Measurements from ENCODE around the gene HAO2. TPM values are rescaled to one million over a fixed set of nuclear protein-coding genes. Genes with fewer than 3 reads are reported as not detected.

Gene HAO2
- total and polyA plus RNA-seq, 9 donors: 0.12 to 0.50 (median 0.23) TPM; not detected in 6

DNA sequence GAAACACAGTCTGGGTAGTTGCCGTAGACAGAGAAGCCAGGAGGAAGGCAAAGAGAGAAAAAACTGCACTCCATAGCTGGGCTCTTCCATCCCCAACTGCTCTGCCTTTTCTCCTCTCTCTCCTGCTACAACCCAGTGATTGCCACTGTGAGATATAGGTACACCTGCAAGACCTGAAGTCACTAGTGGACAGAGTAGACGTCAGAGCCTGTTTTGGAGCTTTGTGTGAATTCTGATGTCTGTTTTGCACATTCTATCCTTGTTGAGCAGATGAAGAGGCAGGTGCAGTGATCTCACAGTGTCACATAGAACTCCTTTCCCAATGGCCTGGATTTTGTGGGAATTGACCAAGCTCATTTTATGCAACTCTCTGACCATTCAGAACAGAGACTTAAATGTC is 2.2 kb downstream of the HAO2 start:
- intact Hi-C loops (cut with DNase I): loop anchor here in 2 of 4 donors (5.0 kb wide), 2 partner anchors 93 to 1218 kb away; no protein-coding TSS in a partner anchor
- H3K4me1 ChIP-seq (ENCODE audit: insufficient read depth): no peaks in the 10 kb centered on the region
- H3K27ac ChIP-seq: no peak overlapping the region
- 69 to 76% (median 74%) methylated on average over 2 of the region's 2 CpGs for WGBS, 3 donors
- DNase-seq: no peak
- H3K27me3 ChIP-seq: no peaks in the 10 kb centered on the region
- TF ChIP-seq EP300 (IDR thresholded peaks at IDR 0.05): no peak
- TF ChIP-seq, protein P1, sequence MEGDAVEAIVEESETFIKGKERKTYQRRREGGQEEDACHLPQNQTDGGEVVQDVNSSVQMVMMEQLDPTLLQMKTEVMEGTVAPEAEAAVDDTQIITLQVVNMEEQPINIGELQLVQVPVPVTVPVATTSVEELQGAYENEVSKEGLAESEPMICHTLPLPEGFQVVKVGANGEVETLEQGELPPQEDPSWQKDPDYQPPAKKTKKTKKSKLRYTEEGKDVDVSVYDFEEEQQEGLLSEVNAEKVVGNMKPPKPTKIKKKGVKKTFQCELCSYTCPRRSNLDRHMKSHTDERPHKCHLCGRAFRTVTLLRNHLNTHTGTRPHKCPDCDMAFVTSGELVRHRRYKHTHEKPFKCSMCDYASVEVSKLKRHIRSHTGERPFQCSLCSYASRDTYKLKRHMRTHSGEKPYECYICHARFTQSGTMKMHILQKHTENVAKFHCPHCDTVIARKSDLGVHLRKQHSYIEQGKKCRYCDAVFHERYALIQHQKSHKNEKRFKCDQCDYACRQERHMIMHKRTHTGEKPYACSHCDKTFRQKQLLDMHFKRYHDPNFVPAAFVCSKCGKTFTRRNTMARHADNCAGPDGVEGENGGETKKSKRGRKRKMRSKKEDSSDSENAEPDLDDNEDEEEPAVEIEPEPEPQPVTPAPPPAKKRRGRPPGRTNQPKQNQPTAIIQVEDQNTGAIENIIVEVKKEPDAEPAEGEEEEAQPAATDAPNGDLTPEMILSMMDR (IDR thresholded peaks at IDR 0.05): no peak
- TF ChIP-seq POLR2A (IDR thresholded peaks at IDR 0.05): no peak
- no peaks in the 10 kb centered on the region for H3K36me3 ChIP-seq
- H3K4me3 ChIP-seq: no peak overlapping the region
- no peaks in the 10 kb centered on the region for H3K9me3 ChIP-seq

DNA sequence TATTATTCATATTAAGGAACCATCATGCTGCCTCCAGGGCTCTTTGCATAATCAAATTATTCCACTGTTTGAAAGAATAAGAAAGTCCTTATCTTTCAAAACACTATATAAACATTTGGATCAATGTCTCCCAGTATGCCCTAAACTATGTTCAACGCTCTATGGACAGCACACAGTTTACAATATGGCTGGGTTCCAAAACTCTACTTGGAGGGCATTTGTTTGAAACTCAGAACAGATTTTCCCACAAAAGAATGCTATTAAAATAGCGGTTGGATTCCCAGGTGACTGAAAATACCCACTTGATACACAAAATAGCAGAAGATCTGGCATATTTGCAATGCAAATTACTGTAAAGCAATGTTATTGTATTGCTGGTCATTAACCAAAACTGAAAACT is 3.2 kb downstream of the HAO2 start:
- H3K27me3 ChIP-seq: no peaks in the 10 kb centered on the region
- no peak overlapping the region for H3K27ac ChIP-seq
- intact Hi-C loops (cut with DNase I): loop anchor here in 2 of 4 donors (5.0 kb wide), 2 partner anchors 95 to 1220 kb away; no protein-coding TSS in a partner anchor
- TF ChIP-seq EP300 (IDR thresholded peaks at IDR 0.05) (no peak), POLR2A (IDR thresholded peaks at IDR 0.05) (no peak)
- TF ChIP-seq, protein P1 (IDR thresholded peaks at IDR 0.05): no peak
- H3K4me3 ChIP-seq: no peak overlapping the region
- H3K9me3 ChIP-seq: no peaks in the 10 kb centered on the region
- WGBS, 3 donors: 39 to 66% (median 49%) methylated on average over 2 of the region's 2 CpGs
- no peaks in the 10 kb centered on the region for H3K4me1 ChIP-seq (ENCODE audit: insufficient read depth)
- no peak for DNase-seq
- H3K36me3 ChIP-seq: no peaks in the 10 kb centered on the region

DNA sequence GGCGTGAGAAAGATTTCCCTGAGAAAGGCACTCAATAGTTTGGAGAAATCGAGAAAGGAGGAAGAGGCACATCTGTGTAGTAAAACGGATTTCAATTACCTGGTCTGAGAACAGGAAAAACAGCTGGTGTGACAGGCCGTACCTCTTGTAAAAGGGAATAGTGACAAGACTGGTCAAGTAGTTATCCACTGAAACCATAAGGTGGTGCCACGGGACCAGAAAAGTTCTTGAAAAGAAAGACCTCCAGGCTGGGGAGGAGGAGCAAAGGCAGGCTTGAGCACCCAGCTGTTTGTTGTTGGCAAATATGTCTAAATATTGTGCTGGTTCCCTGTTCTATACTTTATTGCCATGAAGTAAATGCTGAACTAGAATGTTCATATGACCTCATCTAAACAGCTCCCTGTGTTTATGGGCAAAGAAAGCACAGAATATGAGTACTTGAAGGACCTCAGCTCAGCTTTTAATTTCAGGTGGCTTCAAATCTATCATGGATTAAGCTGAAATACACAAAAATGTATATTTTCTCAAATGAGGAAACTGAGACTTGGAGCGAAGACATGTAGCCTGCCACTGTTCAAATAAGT is 4.0 kb downstream of the HAO2 start:
- Histone ChIP-seq H3K27me3 (no peaks in the 10 kb centered on the region), H3K36me3 (no peaks in the 10 kb centered on the region), H3K4me3 (no peak overlapping the region), H3K9me3 (no peaks in the 10 kb centered on the region), H3K27ac (no peak overlapping the region), H3K4me1 (ENCODE audit: insufficient read depth) (no peaks in the 10 kb centered on the region)
- TF ChIP-seq EP300 (IDR thresholded peaks at IDR 0.05) (no peak), POLR2A (IDR thresholded peaks at IDR 0.05) (no peak)
- TF ChIP-seq, protein P1 (IDR thresholded peaks at IDR 0.05): no peak
- WGBS, 3 donors: 32 to 40% (median 34%) methylated on average over 6 of the region's 6 CpGs
- intact Hi-C loops (cut with DNase I): loop anchor here in 2 of 4 donors (5.0 kb wide), 2 partner anchors 95 to 1220 kb away; no protein-coding TSS in a partner anchor
- no peak for DNase-seq

DNA sequence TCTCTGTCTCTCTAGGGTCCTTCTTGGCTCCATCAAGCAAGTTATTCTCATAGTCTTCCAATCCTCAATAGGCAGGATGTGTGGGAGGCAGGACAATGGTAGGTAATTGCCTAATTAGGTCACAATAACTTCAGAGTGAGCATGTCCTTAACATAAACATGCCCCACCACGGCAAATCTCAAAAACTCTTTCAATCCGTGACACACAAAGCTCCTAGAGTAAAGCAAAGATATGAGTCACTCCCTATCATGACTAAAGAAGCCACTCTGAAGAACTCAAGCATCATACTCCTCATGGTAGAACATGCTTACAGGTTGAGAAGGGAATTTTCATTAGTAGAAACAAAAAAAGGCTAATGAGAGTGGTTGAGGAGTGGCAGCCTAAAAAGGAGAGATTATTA is 4.9 kb downstream of the HAO2 start:
- intact Hi-C loops (cut with DNase I): loop anchor here in 2 of 4 donors (5.0 kb wide), 2 partner anchors 96 to 1221 kb away; no protein-coding TSS in a partner anchor
- Histone ChIP-seq H3K27ac (no peak overlapping the region), H3K4me1 (ENCODE audit: insufficient read depth) (no peaks in the 10 kb centered on the region), H3K4me3 (no peak overlapping the region), H3K9me3 (no peaks in the 10 kb centered on the region), H3K27me3 (no peaks in the 10 kb centered on the region), H3K36me3 (no peaks in the 10 kb centered on the region)
- WGBS, 3 donors: 45 to 51% (median 48%) methylated on average over 2 of the region's 2 CpGs
- TF ChIP-seq EP300 (IDR thresholded peaks at IDR 0.05): no peak
- TF ChIP-seq, protein P1 (IDR thresholded peaks at IDR 0.05): no peak
- no peak for TF ChIP-seq POLR2A (IDR thresholded peaks at IDR 0.05)
- no peak for DNase-seq

All from ovary (tissue), 9 donors.